Astrocyte of the spinal cord (primary cell): ENCODE measurements around the gene SIPA1L3.

ENCODE experiments used
- DNase-seq: peaks from one replicate; pipeline ENCODE4 v3.0.0; 2011; ENCODE audit warnings: low read depth, low spot score
- H3K4me3 ChIP-seq: 2 replicates; pipeline ENCODE4 v1.5.1; 2011; ENCODE audit warnings: low read depth, mild to moderate bottlenecking, low read length, moderate library complexity
- in situ Hi-C: cut with HindIII; loops from 2 replicates; pipeline ENCODE4 v1.10.0; 2017; ENCODE audit warnings: low sequenced_read_pairs
- TF ChIP-seq, protein P1 (sequence below): IDR thresholded peaks from 2 replicates; pipeline ENCODE4 v1.5.1; 2012; ENCODE audit warnings: low read depth, mild to moderate bottlenecking, low read length, inconsistent platforms

SIPA1L3 gene

DNA sequence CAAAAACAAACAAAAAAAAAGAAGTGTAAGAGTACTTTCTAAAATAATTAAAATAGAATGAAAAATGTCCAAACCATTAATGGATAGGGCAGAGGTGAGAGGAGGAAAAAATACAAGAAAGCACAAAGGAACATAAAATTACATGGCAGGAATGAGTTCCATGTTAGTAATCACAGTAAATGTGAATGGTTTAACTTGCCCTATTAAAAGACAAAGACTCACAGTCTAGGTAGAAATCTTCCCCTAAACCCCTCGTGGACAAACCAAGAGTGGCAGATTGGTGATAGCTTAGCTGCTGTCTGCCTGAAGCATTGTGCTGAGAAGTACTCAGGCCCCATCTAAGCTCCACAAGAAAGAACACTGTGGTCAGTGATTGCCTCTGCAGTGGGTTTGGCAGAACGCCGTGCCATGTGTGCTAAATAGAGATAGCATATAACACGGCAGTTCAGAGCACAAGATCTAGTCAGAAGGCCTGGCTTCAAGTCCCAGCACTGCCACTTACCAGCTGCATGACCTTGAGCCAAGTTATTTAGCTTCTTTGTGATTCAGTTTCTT lies 213.5 kb downstream of the SIPA1L3 start:
- no peak overlapping the region for H3K4me3 ChIP-seq
- no peak for DNase-seq
- TF ChIP-seq, protein P1, sequence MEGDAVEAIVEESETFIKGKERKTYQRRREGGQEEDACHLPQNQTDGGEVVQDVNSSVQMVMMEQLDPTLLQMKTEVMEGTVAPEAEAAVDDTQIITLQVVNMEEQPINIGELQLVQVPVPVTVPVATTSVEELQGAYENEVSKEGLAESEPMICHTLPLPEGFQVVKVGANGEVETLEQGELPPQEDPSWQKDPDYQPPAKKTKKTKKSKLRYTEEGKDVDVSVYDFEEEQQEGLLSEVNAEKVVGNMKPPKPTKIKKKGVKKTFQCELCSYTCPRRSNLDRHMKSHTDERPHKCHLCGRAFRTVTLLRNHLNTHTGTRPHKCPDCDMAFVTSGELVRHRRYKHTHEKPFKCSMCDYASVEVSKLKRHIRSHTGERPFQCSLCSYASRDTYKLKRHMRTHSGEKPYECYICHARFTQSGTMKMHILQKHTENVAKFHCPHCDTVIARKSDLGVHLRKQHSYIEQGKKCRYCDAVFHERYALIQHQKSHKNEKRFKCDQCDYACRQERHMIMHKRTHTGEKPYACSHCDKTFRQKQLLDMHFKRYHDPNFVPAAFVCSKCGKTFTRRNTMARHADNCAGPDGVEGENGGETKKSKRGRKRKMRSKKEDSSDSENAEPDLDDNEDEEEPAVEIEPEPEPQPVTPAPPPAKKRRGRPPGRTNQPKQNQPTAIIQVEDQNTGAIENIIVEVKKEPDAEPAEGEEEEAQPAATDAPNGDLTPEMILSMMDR = no peak

DNA sequence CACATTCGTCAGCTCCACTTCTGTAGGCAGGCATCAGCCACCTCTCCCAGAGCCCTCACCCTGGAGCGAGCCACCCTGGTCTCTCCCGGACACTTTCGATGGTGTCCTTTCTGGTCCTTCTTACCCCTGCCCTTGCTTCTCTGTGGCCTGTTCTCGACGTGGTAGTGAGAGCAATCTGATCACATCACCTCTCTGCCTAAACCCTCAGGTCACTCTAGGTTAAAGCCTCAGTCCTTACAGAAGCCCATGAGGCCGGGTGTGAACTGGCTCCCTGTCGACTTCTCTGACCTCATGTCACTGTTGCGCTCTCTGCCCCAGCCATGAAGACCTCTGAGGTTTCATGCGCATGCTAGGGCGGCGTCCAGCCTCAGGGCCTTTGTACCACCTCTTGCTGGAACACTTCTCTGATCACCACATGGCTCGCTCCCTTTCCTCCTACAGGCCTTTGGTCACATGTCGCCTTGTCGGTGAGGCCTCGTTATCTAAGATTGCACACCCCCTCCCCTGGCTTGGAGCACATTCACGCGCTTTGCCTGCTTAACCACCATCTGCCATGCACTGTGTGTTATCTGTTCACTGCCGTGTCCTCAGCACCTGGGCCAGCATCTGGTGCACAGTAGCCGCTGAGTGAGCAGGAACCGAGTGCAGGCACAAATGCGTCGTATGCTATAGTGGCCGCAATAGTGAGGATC lies 215.5 kb downstream of the SIPA1L3 start:
- TF ChIP-seq, protein P1 = no peak
- no peak overlapping the region for H3K4me3 ChIP-seq
- in situ Hi-C loops = no loop called here
- no peak for DNase-seq

More for the DNA sequence above, 213.5 kb downstream of the SIPA1L3 start:
- in situ Hi-C loops = no loop called here

DNA sequence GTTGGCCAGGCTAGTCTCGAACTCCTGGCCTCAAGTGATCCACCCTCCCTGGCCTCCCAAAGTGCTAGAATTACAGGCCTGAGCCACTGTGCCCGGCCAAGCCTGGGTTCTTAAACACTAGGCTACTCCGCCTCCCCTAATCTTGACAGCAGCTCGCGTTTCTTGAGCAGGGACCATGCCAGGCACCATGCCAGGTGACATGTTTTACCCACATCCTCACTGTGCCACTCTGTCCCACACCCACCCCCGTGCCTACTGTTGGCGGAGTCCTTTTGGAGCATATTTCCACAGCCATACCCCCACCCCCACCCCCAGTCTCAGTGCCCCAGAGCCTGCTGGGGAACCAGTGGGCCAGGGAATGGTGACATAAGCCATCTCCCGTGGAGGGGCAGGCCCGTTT lies 218.2 kb downstream of the SIPA1L3 start:
- no peak for DNase-seq
- TF ChIP-seq, protein P1 = no peak
- H3K4me3 ChIP-seq = no peak overlapping the region
- in situ Hi-C loops = loop anchor here (25.0 kb wide), 1 partner anchor 137 kb away; the partner anchor contains the start of genes PPP1R14A and SPINT2

DNA sequence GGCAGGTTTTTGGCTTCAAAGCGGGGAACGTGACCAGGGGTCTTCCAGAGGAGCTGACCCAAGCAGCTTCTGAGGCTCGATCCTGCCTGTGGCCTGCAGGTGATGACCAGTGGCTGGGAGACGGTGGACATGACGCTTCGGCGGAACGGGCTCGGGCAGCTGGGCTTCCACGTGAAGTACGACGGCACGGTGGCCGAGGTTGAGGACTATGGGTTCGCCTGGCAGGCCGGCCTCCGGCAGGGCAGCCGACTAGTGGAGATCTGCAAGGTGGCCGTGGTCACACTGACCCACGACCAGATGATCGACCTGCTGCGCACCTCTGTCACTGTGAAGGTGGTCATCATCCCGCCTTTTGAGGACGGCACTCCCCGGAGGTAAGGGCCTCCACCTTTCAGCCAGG lies 223.4 kb downstream of the SIPA1L3 start:
- TF ChIP-seq, protein P1 = no peak
- no peak for DNase-seq
- in situ Hi-C loops = loop anchor here (25.0 kb wide), 1 partner anchor 132 kb away; the partner anchor contains the start of genes PPP1R14A and SPINT2
- H3K4me3 ChIP-seq = no peak overlapping the region

DNA sequence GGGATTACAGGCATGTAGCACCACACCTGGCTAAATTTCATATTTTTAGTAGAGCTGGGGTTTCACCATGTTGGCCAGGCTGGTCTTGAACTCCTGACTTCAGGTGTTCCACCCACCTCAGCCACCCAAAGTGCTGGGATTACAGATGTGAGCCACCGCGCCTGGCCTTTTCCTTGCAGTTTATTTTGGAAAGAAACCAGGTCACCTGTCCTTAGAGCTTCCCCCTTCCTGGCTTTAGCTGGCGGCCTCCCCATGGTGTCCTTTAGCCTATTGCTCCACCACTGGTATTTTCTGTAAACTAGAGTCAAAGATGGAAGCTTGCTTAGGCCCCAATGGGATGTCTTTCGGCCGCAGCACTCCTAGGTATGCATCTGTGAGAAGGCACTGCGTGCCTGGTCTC lies 225.8 kb downstream of the SIPA1L3 start:
- DNase-seq = no peak
- TF ChIP-seq, protein P1 = no peak
- H3K4me3 ChIP-seq = no peak overlapping the region
- in situ Hi-C loops = loop anchor here (25.0 kb wide), 1 partner anchor 130 kb away; the partner anchor contains the start of genes PPP1R14A and SPINT2

DNA sequence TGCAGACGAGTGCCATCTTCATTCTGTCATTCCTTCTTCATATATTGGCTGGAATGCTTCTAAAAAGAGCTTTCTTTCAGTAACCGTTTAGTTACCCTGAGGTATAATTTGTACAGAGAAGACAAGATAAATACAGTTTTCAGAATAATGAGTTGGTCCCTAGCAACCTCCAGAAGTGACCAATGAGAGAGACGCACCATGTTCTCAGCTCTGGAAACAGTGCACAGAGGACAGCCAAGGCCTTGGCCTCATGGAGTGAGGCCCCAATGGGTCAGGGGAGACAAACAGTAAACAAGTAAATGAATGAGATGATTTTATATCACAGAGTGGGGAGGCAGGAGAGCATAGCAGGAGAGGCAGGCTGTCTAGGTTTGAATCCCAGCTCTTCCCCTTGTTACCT lies 226.3 kb downstream of the SIPA1L3 start:
- TF ChIP-seq, protein P1 = no peak
- DNase-seq = no peak
- no peak overlapping the region for H3K4me3 ChIP-seq
- in situ Hi-C loops = loop anchor here (25.0 kb wide), 1 partner anchor 129 kb away; the partner anchor contains the start of genes PPP1R14A and SPINT2
